HepG2 (cell line): ENCODE measurements around the gene COL8A2. TPM values are rescaled to one million over a fixed set of nuclear protein-coding genes. Genes with fewer than 3 reads are reported as not detected.

Experiments
- GTF3A ChIP-seq: sonication (generic); formaldehyde crosslinking; conservative IDR thresholded peaks from 2 replicates; pipeline ENCODE4 v1.4.0; 2020; ENCODE audit warnings: mild to moderate bottlenecking, missing genetic modification reagents
- MXD1 ChIP-seq: sonication (generic); formaldehyde crosslinking; IDR thresholded peaks from 2 replicates; pipeline ENCODE4 v1.4.0; 2020; ENCODE audit warnings: mild to moderate bottlenecking, missing genetic modification reagents
- NCOA1 ChIP-seq: sonication (generic); formaldehyde crosslinking; IDR thresholded peaks from 2 replicates; pipeline ENCODE4 v1.9.0; 2021; ENCODE audit warnings: missing genetic modification reagents
- RXRB ChIP-seq: IDR thresholded peaks from 2 replicates; pipeline ENCODE4 v1.6.1; 2016; ENCODE audit warnings: borderline replicate concordance, missing genetic modification reagents, missing compliant biosample characterization
- SPEN ChIP-seq: sonication (generic); formaldehyde crosslinking; IDR thresholded peaks from 2 replicates; pipeline ENCODE4 v1.5.1; 2020; ENCODE audit warnings: low read depth, mild to moderate bottlenecking, missing genetic modification reagents
- SRF ChIP-seq: IDR thresholded peaks from 2 replicates; pipeline ENCODE4 v1.6.1; 2011; ENCODE audit warnings: mild to moderate bottlenecking, low read depth, low read length, moderate library complexity
- ZNF230 ChIP-seq: sonication (generic); formaldehyde crosslinking; IDR thresholded peaks from 2 replicates; pipeline ENCODE4 v1.4.0; 2020; ENCODE audit warnings: mild to moderate bottlenecking, missing genetic modification reagents
- ZNF317 ChIP-seq: sonication (generic); formaldehyde crosslinking; IDR thresholded peaks from 2 replicates; pipeline ENCODE4 v1.5.0; 2020; ENCODE audit warnings: mild to moderate bottlenecking, missing genetic modification reagents
- ZNF430 ChIP-seq: sonication (generic); formaldehyde crosslinking; IDR thresholded peaks from 2 replicates; pipeline ENCODE4 v1.9.0; 2021; ENCODE audit warnings: mild to moderate bottlenecking, missing genetic modification reagents
- ZNF512B ChIP-seq: sonication (generic); formaldehyde crosslinking; IDR thresholded peaks from 2 replicates; pipeline ENCODE4 v1.5.1; 2020; ENCODE audit warnings: missing genetic modification reagents, mild to moderate bottlenecking, borderline replicate concordance
- ZNF513 ChIP-seq: sonication (generic); formaldehyde crosslinking; conservative IDR thresholded peaks from 2 replicates; pipeline ENCODE4 v1.5.0; 2020; ENCODE audit warnings: missing genetic modification reagents
- ZSCAN31 ChIP-seq: sonication (generic); formaldehyde crosslinking; IDR thresholded peaks from 2 replicates; pipeline ENCODE4 v1.5.0; 2020; ENCODE audit warnings: low read depth, mild to moderate bottlenecking, missing genetic modification reagents
- polyA plus RNA-seq, 8 experiments: library from polyadenylated mRNA; depleted of rRNA in 3 of 8; stranded (reverse) in 7 of 8; unstranded in 1 of 8; fragments of >200 nt; fragmentation: Illumina TruSeq in 4 of 8; extraction: Trizol in 4 of 8; gene quantifications; 2 replicates each; pipeline versions ENCODE4 v1.2.1 to v1.2.3, GENCODE V29; 2011 to 2016; ENCODE audit warnings: low read depth in 4 of 8, missing spikeins in 1 of 8, mixed read lengths in 1 of 8; ENCODE audit not compliant: insufficient read depth in 1 of 8
- total RNA-seq, 5 experiments: library from RNA; depleted of rRNA; stranded (reverse); fragments of >200 nt; fragmentation: Illumina TruSeq; extraction: Trizol; gene quantifications; 2 replicates each; pipeline ENCODE4 v1.2.3, GENCODE V29; 2016; ENCODE audit warnings: low read depth in 1 of 5
- TF ChIP-seq, protein P1 (sequence below): sonication (generic); formaldehyde crosslinking; IDR thresholded peaks from 2 replicates; pipeline ENCODE4 v1.8.0; 2022; ENCODE audit warnings: mild to moderate bottlenecking, missing genetic modification reagents
- TF ChIP-seq, protein P2 (sequence below): sonication (generic); formaldehyde crosslinking; IDR thresholded peaks from 2 replicates; pipeline ENCODE4 v1.9.0; 2021; ENCODE audit warnings: missing genetic modification reagents, borderline replicate concordance
- TF ChIP-seq, protein P3 (sequence below): sonication (generic); formaldehyde crosslinking; IDR thresholded peaks from 2 replicates; pipeline ENCODE4 v1.4.0; 2020; ENCODE audit warnings: missing genetic modification reagents, borderline replicate concordance

The COL8A2 gene
- total and polyA plus RNA-seq, 2 of the 13 experiments (the other 11 are each of a cell fraction or from before 2014, with no cell fraction given): 0.13 to 0.24 TPM

DNA sequence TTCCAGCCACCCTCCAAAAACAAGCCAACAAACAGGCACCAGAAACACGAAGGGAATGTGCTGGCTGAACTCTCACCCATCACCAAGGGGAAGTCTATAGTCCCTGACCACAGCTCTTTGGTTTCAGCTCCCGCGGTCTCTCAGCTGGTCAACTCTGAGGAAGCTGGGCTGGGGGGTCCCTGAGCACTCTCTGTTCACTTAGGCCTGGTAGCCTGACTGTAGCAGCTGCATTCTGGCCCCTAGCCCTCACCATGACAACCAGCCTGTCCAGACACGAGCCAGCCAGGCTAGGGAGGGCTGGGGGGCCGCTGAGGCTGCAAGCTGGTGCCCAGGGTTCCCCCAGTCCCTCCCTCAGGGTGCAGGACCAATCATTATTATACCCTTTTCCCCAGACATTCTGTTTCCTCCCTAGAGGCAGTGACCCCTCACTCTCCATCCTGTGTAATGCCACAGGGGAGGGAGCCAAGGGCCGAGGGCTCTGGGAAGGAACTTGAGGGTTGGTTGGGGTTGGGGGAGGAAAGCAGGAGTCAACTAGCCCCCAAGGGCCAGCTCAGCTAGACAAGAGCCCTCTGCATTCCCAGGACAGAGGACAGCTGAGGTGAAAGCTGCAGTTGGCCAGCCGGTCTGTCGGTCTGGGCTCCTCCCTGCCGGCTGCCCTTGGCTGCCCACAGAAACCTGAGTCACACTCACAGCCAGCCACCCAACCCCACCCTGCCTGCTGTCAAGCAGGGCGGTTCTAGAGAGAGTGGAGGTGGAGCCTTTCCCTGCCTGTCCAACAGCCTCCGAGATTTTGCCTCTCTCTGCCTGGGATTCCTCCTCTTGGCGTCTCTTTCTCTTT, 25.5 kb upstream of the COL8A2 start (continued):
- TF ChIP-seq ZNF512B (CRISPR knock-in tag) (no peak), ZNF230 (no peak), SPEN (CRISPR knock-in tag) (no peak), ZNF317 (CRISPR knock-in tag) (no peak), ZNF430 (CRISPR knock-in tag) (no peak), ZSCAN31 (CRISPR knock-in tag) (no peak), NCOA1 (no peak), SRF (no peak), RXRB (CRISPR knock-in tag) (peak; percentile 78), GTF3A (CRISPR knock-in tag) (no peak), ZNF513 (CRISPR knock-in tag) (no peak), MXD1 (CRISPR knock-in tag) (no peak)
- TF ChIP-seq, protein P1, sequence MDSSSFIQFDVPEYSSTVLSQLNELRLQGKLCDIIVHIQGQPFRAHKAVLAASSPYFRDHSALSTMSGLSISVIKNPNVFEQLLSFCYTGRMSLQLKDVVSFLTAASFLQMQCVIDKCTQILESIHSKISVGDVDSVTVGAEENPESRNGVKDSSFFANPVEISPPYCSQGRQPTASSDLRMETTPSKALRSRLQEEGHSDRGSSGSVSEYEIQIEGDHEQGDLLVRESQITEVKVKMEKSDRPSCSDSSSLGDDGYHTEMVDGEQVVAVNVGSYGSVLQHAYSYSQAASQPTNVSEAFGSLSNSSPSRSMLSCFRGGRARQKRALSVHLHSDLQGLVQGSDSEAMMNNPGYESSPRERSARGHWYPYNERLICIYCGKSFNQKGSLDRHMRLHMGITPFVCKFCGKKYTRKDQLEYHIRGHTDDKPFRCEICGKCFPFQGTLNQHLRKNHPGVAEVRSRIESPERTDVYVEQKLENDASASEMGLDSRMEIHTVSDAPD (CRISPR knock-in tag): no peak
- TF ChIP-seq, protein P2, sequence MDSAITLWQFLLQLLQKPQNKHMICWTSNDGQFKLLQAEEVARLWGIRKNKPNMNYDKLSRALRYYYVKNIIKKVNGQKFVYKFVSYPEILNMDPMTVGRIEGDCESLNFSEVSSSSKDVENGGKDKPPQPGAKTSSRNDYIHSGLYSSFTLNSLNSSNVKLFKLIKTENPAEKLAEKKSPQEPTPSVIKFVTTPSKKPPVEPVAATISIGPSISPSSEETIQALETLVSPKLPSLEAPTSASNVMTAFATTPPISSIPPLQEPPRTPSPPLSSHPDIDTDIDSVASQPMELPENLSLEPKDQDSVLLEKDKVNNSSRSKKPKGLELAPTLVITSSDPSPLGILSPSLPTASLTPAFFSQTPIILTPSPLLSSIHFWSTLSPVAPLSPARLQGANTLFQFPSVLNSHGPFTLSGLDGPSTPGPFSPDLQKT (CRISPR knock-in tag): no peak
- TF ChIP-seq, protein P3, sequence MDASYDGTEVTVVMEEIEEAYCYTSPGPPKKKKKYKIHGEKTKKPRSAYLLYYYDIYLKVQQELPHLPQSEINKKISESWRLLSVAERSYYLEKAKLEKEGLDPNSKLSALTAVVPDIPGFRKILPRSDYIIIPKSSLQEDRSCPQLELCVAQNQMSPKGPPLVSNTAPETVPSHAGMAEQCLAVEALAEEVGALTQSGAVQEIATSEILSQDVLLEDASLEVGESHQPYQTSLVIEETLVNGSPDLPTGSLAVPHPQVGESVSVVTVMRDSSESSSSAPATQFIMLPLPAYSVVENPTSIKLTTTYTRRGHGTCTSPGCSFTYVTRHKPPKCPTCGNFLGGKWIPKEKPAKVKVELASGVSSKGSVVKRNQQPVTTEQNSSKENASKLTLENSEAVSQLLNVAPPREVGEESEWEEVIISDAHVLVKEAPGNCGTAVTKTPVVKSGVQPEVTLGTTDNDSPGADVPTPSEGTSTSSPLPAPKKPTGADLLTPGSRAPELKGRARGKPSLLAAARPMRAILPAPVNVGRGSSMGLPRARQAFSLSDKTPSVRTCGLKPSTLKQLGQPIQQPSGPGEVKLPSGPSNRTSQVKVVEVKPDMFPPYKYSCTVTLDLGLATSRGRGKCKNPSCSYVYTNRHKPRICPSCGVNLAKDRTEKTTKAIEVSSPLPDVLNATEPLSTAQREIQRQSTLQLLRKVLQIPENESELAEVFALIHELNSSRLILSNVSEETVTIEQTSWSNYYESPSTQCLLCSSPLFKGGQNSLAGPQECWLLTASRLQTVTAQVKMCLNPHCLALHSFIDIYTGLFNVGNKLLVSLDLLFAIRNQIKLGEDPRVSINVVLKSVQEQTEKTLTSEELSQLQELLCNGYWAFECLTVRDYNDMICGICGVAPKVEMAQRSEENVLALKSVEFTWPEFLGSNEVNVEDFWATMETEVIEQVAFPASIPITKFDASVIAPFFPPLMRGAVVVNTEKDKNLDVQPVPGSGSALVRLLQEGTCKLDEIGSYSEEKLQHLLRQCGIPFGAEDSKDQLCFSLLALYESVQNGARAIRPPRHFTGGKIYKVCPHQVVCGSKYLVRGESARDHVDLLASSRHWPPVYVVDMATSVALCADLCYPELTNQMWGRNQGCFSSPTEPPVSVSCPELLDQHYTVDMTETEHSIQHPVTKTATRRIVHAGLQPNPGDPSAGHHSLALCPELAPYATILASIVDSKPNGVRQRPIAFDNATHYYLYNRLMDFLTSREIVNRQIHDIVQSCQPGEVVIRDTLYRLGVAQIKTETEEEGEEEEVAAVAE (CRISPR knock-in tag): no peak
